Activated CD4-positive, alpha-beta memory T cell treated with anti-CD3 and anti-CD28 coated beads, Interleukin-2, amount 10 ng/mL, durations not matched to agents 7 days and 5 days (primary cell): ENCODE results near the gene PTGES3L. TPM values are rescaled to one million over a fixed set of nuclear protein-coding genes. Genes with fewer than 3 reads are reported as not detected.

Experiments used
- CTCF ChIA-PET: fragments of 350-600 bp; sonication (Branson Sonifier 250); formaldehyde crosslinking; loops from one replicate; lab custom pipeline; 2021; ENCODE audit warnings: antibody characterized with exemption, inconsistent platforms; lab: Charles Lee
- POLR2A ChIA-PET: fragments of 350-600 bp; sonication (Branson Sonifier 250); formaldehyde crosslinking; loops from one replicate; lab custom pipeline; 2021; ENCODE audit warnings: antibody characterized with exemption; lab: Charles Lee
- DNase-seq: peaks from one replicate; pipeline ENCODE4 v3.0.0-alpha.2; 2020
- H3K27ac Mint-ChIP-seq: one replicate; pipeline ENCODE4 v1.8.0; 2021; ENCODE audit warnings: mild to moderate bottlenecking, mixed read lengths
- H3K27me3 Mint-ChIP-seq: one replicate; pipeline ENCODE4 v1.8.0; 2021; ENCODE audit warnings: mixed read lengths
- H3K36me3 Mint-ChIP-seq: one replicate; pipeline ENCODE4 v1.8.0; 2021; ENCODE audit warnings: low read depth, mixed read lengths
- H3K4me1 Mint-ChIP-seq: one replicate; pipeline ENCODE4 v1.8.0; 2021; ENCODE audit warnings: mixed read lengths
- H3K4me3 Mint-ChIP-seq: one replicate; pipeline ENCODE4 v1.8.0; 2021; ENCODE audit warnings: mild to moderate bottlenecking, mixed read lengths
- H3K9me3 Mint-ChIP-seq: one replicate; pipeline ENCODE4 v1.8.0; 2021; ENCODE audit warnings: mixed read lengths
- total RNA-seq, 2 experiments: library from RNA; stranded (reverse); gene quantifications; one replicate each; pipeline ENCODE4 v1.2.3, GENCODE V29; 2021

Gene PTGES3L
- total RNA-seq: under 1 TPM; 0.40 to 0.65 TPM

DNA sequence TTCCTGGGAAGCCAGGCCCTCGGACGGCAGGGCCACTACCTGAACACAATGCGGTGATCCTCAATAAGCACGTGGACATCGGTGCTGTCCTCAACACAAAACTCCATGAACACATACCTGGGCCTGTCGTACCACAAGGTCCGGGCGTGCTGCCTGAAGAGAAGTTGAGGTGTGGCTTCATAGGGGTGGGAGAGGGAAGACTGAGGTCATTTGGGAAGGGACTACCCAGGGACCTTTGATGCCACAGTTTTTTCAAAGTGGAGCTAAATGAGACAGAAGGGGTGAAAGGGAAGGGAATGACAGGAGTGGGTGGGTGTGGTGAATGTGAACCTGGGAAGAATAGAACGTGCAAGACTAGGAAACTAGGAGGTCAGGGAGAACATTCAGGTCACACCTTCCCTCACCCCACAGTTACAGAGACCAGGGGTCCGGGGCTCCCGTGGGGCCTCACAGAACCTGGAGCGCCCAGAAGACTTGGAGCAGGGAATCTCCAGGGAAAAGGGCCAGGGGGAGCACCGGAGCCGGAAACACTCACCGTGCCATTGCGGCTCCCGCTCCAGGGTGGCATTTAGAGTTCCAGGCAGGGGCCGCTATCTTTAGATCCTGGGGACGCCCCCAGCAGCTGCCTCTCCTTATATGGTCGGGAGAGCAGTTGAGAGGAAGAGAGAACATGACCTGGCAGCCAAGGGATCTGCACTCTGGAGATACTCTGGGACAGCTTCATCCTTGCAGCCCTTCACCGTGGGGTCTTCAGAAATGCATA is at the start of gene PTGES3L:
Gene PTGES3L, minus strand, starts transcription at position 570 of the 763 bp plus-strand sequence. Its CDS starts 27 bp downstream, at position 543.
- DNase-seq: peak; percentile 26
- ChIA-PET CTCF (interaction anchor here (1.3 kb wide), 2 partner anchors 18 to 50 kb away, joined by 3 read pairs; partner anchors contain the start of gene RPL27), POLR2A (interaction anchor here (1.7 kb wide), 1 partner anchor 18 kb away, joined by 16 read pairs; the partner anchor contains the start of gene RPL27)
- Mint-ChIP-seq H3K36me3 (peaks cover 16% of the 10 kb centered on the region), H3K4me3 (peak within 1 kb of the TSS; percentile 98), H3K27ac (peak within 1 kb of the TSS; percentile 87), H3K27me3 (no peaks in the 10 kb centered on the region), H3K9me3 (no peaks in the 10 kb centered on the region), H3K4me1 (peaks cover 35% of the 10 kb centered on the region)

DNA sequence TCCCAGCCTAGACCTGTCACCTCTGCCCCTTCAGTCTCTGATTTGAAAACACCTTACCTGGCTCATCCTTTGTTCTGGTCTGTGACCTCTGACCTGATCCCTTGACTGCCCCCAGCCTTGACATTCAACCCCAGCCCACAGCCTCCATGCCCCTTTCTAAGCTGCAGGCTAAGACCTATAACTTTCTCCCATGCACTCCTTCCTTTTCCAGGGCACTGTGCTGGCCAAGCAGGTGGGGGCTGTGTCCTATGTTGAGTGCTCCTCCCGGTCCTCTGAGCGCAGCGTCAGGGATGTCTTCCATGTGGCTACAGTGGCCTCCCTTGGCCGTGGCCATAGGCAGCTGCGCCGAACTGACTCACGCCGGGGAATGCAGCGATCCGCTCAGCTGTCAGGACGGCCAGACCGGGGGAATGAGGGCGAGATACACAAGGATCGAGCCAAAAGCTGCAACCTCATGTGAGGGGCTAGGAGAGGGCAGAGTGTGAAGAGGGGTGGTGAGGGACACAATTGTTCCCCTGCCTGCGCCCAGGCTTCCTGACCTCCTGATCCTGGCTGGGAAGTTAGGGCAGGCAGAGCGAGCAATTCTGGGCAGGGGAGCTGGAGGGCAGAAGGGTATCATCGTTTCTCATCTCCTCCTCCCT is 48.5 kb upstream of the PTGES3L start:
- H3K27ac Mint-ChIP-seq: no peak overlapping the region
- H3K4me3 Mint-ChIP-seq: no peak overlapping the region
- peaks cover 14% of the 10 kb centered on the region for H3K4me1 Mint-ChIP-seq
- no peaks in the 10 kb centered on the region for H3K9me3 Mint-ChIP-seq
- peaks cover 18% of the 10 kb centered on the region for H3K27me3 Mint-ChIP-seq
- no peak for DNase-seq
- CTCF ChIA-PET: interaction anchor here (0.8 kb wide), 1 partner anchor 9 kb away, joined by 3 read pairs; no protein-coding TSS in a partner anchor
- POLR2A ChIA-PET: interaction anchor here (1.2 to 2.0 kb wide), 3 partner anchors 21 to 288 kb away, joined by 3 to 7 read pairs (median 3); partner anchors contain the start of gene IFI35
- H3K36me3 Mint-ChIP-seq: no peaks in the 10 kb centered on the region

DNA sequence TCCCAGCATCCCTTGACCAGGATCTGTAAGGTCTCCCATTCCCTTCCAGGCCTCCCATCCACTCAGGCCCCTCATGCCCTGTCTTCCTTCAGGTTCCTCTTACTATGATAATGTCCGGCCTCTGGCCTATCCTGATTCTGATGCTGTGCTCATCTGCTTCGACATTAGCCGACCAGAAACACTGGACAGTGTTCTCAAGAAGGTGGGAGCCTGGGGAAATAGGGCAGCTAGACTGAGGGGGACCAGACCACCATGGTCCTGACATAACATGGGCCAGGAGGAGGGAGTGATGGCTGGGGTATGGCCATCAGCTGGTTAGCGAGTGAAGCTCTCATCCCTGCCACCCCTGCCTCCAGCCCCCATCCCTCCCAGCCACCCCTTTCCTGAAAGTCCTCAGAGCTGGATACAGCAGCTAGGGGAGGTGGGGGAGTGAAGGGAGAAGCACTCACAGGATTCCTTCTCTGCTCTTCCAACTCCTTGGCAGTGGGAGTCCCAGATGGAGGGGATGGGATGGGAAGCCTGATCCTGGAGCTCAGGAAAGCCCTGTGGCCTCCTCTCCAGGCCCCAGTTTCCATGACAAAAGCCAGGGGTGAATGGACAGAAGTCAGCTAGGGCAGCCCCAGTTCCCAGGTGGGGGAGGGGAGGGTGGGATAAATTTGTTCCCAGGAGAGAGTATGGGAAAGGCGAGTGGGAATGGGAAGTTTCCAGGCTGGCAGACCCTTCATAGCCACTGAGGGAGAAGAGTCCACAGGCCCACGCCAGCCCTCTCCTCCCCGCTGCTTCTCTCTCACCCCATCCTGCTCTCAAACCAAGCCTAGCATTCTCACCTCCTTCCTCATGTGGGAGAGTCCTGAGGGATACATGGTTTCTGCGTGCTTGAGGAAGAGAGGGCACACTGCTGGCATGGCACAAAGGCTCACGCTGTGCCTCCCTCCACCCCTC is 47.5 kb upstream of the PTGES3L start:
- Mint-ChIP-seq H3K27me3 (peaks cover 18% of the 10 kb centered on the region), H3K4me1 (peaks cover 14% of the 10 kb centered on the region), H3K27ac (no peak overlapping the region), H3K4me3 (no peak overlapping the region), H3K36me3 (no peaks in the 10 kb centered on the region), H3K9me3 (no peaks in the 10 kb centered on the region)
- ChIA-PET CTCF (interaction anchor here (0.6 kb wide), 1 partner anchor 19 kb away, joined by 5 read pairs; no protein-coding TSS in a partner anchor), POLR2A (interaction anchor here (1.3 to 2.0 kb wide), 2 partner anchors 21 to 28 kb away, joined by 3 to 7 read pairs; partner anchors contain the start of gene IFI35)
- DNase-seq: no peak

DNA sequence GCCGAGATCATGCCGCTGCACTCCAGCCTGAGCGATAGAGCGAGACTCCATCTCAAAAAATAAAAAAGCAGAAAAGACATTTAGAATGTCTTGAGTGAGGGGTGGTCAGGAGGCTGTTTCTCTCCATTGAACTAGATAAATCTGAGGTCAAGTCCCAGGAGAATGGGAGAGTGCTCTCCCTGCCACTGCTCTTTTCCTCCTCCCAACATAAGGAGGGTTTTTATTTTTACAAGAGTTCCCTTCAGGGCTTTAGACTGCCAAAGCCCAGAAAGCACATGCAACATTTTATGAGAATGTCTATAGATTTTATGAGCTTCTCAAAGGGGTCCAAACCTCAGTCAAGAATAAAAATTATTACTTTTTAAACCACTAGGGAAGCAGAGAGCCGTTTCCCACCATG is 46.7 kb upstream of the PTGES3L start:
- Mint-ChIP-seq H3K4me1 (peaks cover 16% of the 10 kb centered on the region), H3K27me3 (peaks cover 19% of the 10 kb centered on the region), H3K9me3 (no peaks in the 10 kb centered on the region), H3K4me3 (no peak overlapping the region), H3K36me3 (no peaks in the 10 kb centered on the region), H3K27ac (no peak overlapping the region)
- DNase-seq: no peak
- ChIA-PET CTCF (no interaction called here), POLR2A (interaction anchor here (2.0 kb wide), 1 partner anchor 28 kb away, joined by 7 read pairs; no protein-coding TSS in a partner anchor)

DNA sequence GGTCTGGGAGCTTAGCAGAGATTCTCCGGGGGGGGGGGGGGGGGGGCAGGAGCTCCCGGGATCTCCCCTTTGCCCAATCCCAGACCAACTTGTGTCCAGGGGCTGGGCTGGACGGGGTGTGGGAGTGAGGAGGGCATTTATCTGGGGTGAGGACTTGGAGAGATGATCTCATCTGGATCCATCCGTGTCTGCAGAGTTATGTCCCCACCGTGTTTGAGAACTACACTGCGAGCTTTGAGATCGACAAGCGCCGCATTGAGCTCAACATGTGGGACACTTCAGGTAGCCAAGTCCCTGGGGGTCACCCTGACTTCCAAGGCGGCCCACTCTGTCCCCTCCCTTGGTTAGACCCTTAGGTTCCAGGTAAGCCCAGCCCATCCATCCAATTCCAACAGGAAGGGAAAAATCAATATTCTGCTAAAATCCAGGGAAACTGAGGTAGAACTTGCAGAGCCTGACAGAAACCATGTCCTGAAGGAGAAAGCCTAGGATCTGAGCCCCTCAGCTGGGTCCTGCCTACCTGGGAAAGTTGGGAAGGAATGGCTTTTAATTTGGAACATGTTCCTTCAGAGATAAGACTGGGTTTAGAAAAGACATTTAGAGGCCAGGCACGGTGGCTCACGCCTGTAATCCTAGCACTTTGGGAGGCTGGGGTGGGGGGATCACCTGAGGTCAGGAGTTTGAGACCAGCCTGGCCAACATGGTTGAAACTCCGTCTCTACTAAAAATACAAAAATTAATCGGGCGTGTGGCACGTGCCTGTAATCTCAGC is 46.1 kb upstream of the PTGES3L start:
- Mint-ChIP-seq H3K4me1 (peaks cover 18% of the 10 kb centered on the region), H3K9me3 (no peaks in the 10 kb centered on the region), H3K36me3 (no peaks in the 10 kb centered on the region), H3K27me3 (peaks cover 19% of the 10 kb centered on the region), H3K27ac (no peak overlapping the region), H3K4me3 (no peak overlapping the region)
- DNase-seq: no peak
- ChIA-PET CTCF (no interaction called here), POLR2A (interaction anchor here (2.0 to 2.8 kb wide), 2 partner anchors 27 to 28 kb away, joined by 7 to 22 read pairs; partner anchors contain the start of gene RPL27)

DNA sequence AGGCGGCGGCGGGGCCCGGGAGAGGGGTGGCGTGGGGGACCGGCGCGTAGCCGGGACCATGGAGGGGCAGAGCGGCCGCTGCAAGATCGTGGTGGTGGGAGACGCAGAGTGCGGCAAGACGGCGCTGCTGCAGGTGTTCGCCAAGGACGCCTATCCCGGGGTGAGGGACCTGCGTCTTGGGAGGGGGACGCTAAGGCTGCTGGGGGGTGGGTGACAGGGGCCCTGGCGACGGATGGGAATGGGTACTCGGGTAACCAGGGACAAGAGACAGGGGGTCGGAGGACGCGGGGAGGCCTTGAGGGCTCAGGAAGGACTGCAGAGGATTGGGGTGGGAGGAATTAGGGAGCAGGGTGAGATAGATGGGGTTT is 45.4 kb upstream of the PTGES3L start:
- POLR2A ChIA-PET: interaction anchor here (1.0 to 2.8 kb wide), 3 partner anchors 27 to 290 kb away, joined by 3 to 22 read pairs (median 10); partner anchors contain the start of gene RPL27
- peak overlapping the region; percentile 48 for H3K4me3 Mint-ChIP-seq
- H3K27ac Mint-ChIP-seq: no peak overlapping the region
- DNase-seq: no peak
- H3K4me1 Mint-ChIP-seq: peaks cover 21% of the 10 kb centered on the region
- no peaks in the 10 kb centered on the region for H3K36me3 Mint-ChIP-seq
- H3K9me3 Mint-ChIP-seq: no peaks in the 10 kb centered on the region
- peaks cover 19% of the 10 kb centered on the region for H3K27me3 Mint-ChIP-seq
- CTCF ChIA-PET: no interaction called here

DNA sequence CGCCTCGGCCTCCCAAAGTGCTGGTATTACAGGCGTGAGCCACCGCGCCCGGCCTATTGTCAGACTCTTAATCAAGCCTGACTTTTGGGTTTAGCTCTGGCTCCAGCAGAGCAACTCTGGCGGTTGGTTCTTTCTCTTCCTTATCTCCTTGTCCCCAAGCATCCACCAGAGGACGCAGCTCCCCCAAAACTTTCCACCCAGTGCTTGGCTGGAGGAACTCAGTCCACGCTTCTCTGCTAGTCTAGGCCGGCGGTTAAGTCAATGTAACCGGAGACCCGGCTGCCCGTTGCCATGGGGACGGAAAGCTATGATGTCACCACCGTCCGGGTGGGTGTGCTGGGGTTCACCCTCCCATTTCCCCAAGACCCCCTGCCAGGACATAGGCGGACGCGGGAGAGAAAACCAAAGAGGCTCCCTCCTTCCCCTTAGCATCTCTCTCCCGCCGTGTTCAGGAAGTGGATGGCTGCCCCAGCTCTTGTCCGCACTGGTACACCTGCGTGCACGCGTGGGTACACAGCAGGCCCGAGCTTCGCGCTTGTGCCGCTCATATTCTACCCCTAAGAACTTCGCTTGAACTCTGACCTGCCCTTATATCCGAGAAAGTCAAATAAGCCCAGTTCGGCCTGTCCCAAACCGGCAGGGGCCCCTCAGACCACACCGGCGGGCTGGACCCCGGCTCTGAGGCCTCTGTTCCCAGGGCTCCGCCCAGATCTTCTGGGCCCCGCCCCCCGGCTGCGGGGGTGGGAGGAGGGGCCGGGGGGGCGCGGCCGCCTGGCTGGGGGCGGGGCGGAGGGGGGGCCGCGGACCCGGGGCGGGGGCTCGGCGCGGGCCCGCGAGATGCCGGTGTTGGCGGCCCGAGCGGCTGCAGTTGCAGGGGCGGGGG is 44.8 kb upstream of the PTGES3L start, which contains the start of gene RND2:
Gene RND2, plus strand, starts transcription at position 825 of the 883 bp plus-strand sequence. CDS start 117 bp downstream, outside the sequence.
- peak; percentile 76 for DNase-seq

DNA sequence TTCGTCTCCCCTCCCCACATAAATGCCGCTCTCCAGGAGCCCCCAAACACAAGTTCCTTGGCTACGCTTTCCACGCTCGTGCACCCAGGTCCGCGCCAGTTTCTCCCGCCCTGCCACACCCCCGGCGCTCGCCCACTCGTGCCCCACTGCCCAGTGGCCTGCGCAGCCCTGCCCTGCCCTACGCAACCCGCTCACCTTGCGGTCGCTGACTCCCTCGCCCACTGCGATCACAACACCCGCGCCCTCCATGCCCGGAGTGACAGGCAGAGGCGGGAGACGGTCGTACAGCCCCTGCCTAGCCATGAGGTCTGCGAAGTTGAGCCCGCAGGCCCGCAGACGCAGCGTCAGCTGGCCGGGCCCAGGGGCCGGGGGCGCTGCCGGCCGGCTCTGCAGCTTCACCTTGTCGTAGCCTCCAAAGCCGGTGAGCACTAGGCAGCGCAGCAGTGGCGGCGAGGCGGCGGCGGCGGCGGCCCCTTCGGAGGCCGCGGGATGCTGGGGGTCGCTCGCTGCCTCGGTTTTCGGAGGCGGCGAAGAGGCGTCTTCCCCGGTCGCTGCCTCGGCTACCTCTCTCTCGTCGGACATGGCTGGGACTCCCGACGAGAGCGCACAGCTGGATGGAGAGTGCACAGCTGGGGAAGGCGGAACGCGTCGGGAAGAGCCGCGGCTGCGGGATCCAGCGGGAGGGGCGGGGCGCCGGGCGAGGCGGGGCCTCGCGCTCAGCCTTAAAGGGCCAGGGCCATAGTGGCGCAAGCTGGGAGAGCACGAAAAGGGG is 42.0 kb upstream of the PTGES3L start, which contains the start of gene VAT1:
Gene VAT1, minus strand, starts transcription at position 645 of the 772 bp plus-strand sequence. Its CDS starts 63 bp downstream, at position 582.
- H3K4me3 Mint-ChIP-seq: peak within 1 kb of the TSS; percentile 77
- peaks cover 40% of the 10 kb centered on the region for H3K4me1 Mint-ChIP-seq
- DNase-seq: peak; percentile 64
- H3K27me3 Mint-ChIP-seq: peaks cover 20% of the 10 kb centered on the region
- H3K27ac Mint-ChIP-seq: no peak within 1 kb of the TSS
- no peaks in the 10 kb centered on the region for H3K36me3 Mint-ChIP-seq
- ChIA-PET CTCF (interaction anchor here (1.7 kb wide), 1 partner anchor 15 kb away, joined by 3 read pairs; the partner anchor contains the start of gene IFI35), POLR2A (interaction anchor here (1.0 to 3.0 kb wide), 6 partner anchors 15 to 339 kb away, joined by 3 to 22 read pairs (median 4); partner anchors contain the start of genes IFI35 and RPL27)
- H3K9me3 Mint-ChIP-seq: no peaks in the 10 kb centered on the region

More for the DNA sequence above, 44.8 kb upstream of the PTGES3L start, which contains the start of gene RND2:
- Mint-ChIP-seq H3K27ac (peak within 1 kb of the TSS; percentile 4), H3K9me3 (no peaks in the 10 kb centered on the region), H3K36me3 (no peaks in the 10 kb centered on the region), H3K4me1 (peaks cover 24% of the 10 kb centered on the region), H3K27me3 (peaks cover 19% of the 10 kb centered on the region), H3K4me3 (peak within 1 kb of the TSS; percentile 66)
- CTCF ChIA-PET: interaction anchor here (0.7 to 1.2 kb wide), 7 partner anchors 16 to 285 kb away, joined by 3 to 5 read pairs (median 3); partner anchors contain the start of gene RPL27
- POLR2A ChIA-PET: interaction anchor here (0.6 to 2.8 kb wide), 9 partner anchors 10 to 336 kb away, joined by 3 to 22 read pairs (median 4); partner anchors contain the start of genes IFI35, RPL27 and VPS25

DNA sequence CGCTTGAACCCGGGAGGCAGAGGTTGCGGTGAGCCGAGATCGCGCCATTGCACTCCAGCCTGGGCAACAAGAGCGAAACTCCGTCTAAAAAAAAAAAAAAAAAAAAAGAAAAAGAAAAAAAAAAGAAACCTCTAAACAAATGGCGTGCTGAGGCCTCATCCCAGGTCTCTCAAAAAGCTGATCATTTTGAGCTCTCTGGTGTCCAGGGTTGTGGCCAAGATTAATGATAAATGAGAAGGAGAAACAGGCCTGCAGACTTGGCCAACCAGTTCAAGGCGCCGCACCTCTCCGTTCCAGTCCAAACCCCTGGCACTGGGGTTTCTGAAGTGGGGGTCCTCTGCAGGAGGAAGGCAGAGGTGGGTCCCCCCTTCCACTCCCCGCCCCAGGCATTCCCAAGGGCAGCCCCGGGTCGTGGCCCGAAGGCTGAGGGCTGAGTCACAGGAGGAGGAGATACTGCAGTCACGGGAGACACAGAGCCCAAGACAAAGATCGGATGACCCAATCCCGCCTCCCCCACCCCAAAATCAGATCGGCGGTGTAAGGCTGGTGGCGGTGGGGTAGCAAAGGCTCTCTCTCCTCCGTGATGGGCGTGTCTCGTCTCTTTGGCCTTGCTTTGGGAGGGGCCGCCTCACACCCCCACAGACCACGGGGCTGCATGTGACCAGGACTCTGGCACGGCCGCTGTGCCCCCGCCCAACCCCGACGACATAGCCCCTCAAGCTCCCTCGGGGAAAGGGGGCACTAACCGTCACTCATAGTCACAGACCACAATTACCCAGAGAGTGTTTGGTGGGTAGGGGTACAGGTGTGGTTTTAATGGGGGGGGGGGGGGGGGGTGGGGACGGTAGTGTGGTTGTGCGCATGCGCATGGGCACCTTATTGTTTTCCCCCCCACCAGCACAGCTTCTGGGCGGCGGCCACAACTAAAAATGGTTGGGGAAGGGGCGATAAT is 41.2 kb upstream of the PTGES3L start:
- ChIA-PET CTCF (interaction anchor here (1.7 kb wide), 1 partner anchor 14 kb away, joined by 3 read pairs; the partner anchor contains the start of gene IFI35), POLR2A (interaction anchor here (1.0 to 3.0 kb wide), 5 partner anchors 15 to 295 kb away, joined by 3 to 22 read pairs (median 3); partner anchors contain the start of genes IFI35 and RPL27)
- H3K9me3 Mint-ChIP-seq: no peaks in the 10 kb centered on the region
- H3K36me3 Mint-ChIP-seq: peaks cover 1% of the 10 kb centered on the region
- peaks cover 16% of the 10 kb centered on the region for H3K27me3 Mint-ChIP-seq
- H3K4me3 Mint-ChIP-seq: peak overlapping the region; percentile 77
- DNase-seq: no peak
- peaks cover 40% of the 10 kb centered on the region for H3K4me1 Mint-ChIP-seq
- no peak overlapping the region for H3K27ac Mint-ChIP-seq
